Lower leg skin (tissue), 3 donors: ENCODE data around the gene EHD4.

ENCODE experiments used
- POLR2A ChIP-seq, 2 donors: fragments of 450-650 bp; IDR thresholded peaks; one replicate each; pipeline ENCODE4 v1.6.1; 2016 to 2017; ENCODE audit warnings: antibody characterized with exemption in 2 of 2, mild to moderate bottlenecking in 1 of 2, moderate library complexity in 1 of 2
- TF ChIP-seq, protein P1 (sequence below), 3 donors: fragments of 450-650 bp; IDR thresholded peaks; one replicate each; pipeline ENCODE4 v1.5.1; 2016; ENCODE audit warnings: antibody characterized with exemption in 3 of 3, mild to moderate bottlenecking in 3 of 3, moderate library complexity in 2 of 3

DNA sequence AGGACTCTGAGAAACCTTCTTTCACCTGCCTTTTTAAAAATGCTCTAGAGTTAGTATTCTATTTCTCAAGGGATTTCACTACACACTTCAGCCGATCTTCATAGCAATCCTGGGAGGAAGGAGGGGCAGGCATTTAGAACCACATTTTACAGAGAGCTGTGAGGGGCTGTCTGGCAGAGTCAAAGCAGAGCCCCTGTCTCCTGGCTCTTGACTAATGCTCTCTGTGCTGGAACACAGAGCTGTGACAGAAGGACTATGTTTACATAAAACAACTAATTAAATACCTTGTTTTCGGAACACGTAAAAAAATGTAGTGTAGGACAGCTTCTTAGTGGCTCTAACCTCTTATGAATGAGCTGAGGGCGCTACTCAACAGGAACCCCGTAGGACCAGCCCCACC lies 70.9 kb downstream of the EHD4 start:
- TF ChIP-seq, protein P1, sequence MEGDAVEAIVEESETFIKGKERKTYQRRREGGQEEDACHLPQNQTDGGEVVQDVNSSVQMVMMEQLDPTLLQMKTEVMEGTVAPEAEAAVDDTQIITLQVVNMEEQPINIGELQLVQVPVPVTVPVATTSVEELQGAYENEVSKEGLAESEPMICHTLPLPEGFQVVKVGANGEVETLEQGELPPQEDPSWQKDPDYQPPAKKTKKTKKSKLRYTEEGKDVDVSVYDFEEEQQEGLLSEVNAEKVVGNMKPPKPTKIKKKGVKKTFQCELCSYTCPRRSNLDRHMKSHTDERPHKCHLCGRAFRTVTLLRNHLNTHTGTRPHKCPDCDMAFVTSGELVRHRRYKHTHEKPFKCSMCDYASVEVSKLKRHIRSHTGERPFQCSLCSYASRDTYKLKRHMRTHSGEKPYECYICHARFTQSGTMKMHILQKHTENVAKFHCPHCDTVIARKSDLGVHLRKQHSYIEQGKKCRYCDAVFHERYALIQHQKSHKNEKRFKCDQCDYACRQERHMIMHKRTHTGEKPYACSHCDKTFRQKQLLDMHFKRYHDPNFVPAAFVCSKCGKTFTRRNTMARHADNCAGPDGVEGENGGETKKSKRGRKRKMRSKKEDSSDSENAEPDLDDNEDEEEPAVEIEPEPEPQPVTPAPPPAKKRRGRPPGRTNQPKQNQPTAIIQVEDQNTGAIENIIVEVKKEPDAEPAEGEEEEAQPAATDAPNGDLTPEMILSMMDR (IDR thresholded peaks at IDR 0.05), result no peak
- TF ChIP-seq POLR2A (IDR thresholded peaks at IDR 0.05), result no peak
